HL-60/S4 (cell line): ENCODE measurements around the gene KRT27.

Experiments used
- in situ Hi-C: fragments of 300-500 bp; cut with MboI; formaldehyde crosslinking; loops from 2 replicates; pipeline ENCODE4 v1.14.3; 2022; ENCODE audit warnings: low sequenced_read_pairs

Gene KRT27

GRCh38 chr17:40810494-40810893 is 28.1 kb upstream of the KRT27 start:
- in situ Hi-C loops, result no loop called here

DNA sequence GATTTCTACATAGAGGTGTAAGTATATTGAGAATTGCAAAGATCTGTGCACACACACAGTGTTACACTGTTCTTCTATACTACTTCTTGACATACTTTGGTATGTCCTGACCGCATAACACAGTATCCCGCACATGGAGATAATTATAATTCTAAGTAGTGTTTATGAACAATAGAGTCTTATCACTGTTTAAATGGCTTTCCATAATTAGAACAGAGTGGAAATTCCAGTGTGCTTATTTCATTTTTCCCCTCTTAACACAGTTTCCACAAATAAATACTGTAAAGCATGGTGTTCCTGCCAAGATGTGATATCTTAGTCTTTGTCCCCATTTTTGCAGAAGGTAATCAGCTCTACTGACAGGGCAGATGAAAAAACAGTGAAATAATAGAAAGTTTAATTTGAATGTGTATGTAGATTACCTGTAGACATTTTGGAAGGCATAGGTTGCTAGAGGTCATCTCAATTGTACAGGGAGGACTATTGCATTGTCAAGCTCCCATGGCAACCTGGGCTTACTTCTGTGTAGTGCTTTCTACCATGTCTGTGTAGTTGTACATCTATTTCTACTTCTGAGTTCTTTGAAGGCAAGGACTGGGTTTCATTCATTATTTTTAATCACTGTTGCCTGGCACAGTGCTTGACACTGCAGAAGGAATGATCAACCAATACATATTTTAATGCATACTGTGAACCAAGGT is 27.5 kb upstream of the KRT27 start:
- in situ Hi-C loops, result no loop called here

DNA sequence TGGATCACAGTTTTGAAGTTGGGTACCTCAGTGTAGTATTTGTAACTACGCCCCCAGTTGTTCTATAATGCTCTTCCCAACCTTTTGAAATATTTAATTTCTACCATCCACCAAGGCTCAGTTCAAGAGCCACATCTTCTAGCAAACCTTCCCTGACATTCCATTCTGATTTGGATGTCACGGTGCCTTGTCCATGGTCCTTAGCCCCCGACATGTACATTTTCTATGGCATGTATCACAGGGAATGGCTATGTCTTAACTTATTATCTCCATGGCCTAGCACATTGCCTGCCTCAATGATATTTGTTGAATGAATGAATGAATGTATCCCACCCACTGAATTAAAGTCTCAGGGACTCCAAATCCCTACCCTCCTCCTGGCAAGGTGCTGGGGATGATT is 23.8 kb upstream of the KRT27 start:
- in situ Hi-C loops, result no loop called here

DNA sequence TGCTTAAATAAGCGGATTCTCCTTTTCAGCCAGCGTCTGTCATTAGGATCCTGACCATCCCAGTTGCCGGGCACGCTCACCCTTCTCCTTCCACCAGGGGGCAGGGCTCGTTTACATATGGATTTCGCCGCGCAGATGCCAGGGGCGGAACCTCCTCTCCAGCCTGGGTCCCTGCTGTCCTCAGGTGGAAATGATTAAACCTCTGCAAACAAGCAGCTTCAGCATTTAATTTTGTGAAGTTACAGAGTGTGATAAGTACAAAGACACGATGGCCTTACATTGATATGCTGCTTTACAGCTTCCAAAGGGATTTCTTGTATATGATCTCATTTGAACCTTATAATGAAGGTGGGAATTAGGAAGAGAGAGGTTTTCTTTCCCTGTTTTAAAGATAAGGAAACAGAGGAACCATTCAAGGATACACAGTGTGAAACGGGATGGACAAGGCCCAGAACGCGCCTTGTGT is 21.3 kb upstream of the KRT27 start:
- in situ Hi-C loops, result no loop called here

DNA sequence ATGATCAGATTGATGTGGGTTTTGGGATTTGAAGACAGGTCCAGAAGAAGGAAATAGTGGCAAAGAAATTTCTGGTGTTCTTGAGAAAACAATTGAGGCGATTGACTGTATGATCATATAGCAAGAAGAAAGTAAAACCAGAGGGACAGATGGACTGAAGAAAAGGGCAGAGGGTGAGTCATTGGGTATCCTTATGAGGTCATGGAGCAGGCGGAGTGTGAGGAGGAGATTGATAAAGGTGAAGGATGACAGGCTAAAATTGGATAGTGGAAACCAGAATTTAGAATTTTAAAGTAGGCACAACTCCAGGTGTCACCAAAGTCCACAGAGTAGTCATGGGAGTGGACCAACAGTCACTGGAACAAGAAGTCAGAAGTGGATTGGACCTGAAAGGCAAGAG is 18.8 kb upstream of the KRT27 start:
- in situ Hi-C loops, result no loop called here

DNA sequence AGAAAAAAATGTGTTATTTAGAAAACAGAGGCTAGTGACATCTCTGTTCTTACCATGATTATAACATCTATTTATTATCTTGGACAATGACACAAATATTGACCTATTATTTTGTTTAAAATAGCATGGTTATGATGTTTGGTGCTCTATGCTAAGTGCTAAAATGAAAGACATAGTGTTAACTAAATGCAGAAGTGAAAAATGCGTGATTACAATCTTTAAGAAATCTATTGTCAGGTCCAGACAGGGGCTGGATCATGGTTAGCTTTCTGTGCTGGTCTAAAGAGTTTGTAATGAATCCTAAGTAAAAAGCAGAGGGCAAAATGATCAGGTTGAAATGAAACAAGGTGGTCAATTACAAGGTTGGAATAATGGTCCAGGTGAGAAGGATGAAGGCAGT is 18.0 kb upstream of the KRT27 start:
- in situ Hi-C loops, result no loop called here

DNA sequence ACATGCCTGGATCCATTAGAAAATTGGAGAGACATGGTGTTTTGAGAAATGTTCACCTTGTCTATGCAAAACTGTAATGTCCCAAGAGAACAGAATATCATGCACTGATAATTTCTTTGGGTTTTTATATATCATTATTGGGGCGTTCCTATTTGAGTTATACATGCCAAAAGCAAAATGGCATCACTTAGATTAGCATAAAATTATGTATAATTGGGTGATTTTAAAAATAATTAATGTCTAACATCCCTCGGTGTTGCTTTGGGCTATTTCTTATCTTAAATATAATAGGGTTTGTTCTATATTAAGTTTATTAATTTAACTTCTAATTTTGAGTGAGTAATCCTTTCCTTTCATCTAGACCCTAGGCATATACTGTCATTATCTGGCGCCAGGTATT is 17.5 kb upstream of the KRT27 start, which contains the start of gene KRT28:
Gene KRT28, minus strand, starts transcription at position 101 of the 400 bp plus-strand sequence. Its CDS starts 66 bp downstream, at position 35.
- in situ Hi-C loops, result no loop called here

- in situ Hi-C loops, result no loop called here
Observed at GRCh38 chr17:40796846-40797245, 14.5 kb upstream of the KRT27 start.

DNA sequence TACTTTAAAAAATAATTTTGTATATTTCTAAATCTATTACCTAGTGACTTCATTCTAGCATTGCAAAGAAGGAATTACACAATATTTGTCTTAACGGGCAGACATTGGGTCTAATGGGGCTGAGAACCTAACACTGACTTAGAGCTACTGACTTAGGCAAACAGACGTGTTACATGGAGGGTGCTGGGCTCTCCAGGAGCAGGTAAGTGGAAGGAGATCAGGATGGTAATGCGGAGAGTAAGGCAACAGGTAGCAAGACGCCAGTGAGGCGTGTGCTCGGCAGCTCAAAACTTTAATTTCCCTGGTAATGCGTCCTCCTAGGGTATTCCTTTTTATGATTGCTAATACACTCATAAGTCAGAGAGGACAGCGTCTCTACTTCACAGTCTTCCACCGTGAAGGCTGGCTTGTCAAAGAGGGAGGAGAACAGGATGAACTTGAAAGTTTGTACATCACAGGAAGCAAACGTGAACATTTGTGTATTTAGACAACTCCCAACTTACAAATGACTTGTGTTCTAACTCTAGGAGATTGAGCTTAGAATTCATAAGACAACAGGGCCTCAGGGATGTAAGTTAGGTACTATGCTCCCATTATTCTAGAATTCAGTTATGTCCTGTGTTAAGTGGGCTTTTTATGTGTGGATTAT is 12.8 kb upstream of the KRT27 start:
- in situ Hi-C loops, result no loop called here

DNA sequence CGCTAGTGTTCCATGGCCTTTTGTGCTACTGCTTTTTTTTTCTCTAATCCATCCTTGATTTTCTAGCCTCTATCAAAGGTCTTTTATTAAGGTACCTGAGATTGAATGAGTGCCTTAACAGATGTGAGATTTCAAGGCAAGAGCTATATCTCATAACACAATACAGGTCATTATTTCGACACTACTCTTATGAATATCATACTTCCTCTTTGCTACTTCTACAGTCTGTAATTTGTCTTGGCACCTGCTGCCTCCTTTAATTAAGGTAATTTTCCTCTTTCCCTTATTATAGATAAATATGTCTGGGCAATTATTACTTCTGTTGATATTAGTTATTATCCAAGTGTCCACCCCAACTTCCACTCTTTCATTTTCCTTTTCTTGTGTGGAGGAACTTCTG is 12.1 kb upstream of the KRT27 start:
- in situ Hi-C loops, result no loop called here

- in situ Hi-C loops, result no loop called here
Observed at GRCh38 chr17:40793832-40794231, 11.5 kb upstream of the KRT27 start.

DNA sequence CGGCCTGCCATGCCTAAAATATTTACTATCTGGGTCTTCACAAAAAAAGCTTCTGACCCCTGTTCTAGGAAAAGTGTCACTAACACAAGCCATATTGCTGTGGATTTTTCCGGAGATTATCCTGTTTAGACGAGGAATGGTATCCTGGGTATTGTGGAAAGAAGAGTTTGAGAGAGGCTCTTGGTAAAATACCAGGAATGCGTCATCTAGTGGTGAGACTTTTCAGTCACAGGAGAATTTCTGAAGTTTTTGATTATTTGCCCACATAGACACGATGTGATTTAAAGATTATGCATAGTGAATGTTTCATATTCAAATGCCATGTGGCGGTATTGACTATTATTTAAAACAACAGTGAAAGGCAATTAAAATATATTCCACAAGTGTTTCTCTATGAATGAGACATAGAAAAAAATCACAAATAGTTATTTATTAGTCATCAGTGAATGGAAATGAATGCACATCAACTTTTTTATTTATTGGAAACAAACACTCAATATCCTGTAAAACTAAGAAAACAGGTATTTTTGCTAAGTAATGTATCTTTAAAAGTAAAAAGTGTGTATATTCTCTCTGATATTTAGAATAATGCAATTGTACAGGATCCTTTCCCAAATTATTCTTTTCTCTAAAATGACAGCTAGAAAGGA is 9.6 kb upstream of the KRT27 start:
- in situ Hi-C loops, result no loop called here

DNA sequence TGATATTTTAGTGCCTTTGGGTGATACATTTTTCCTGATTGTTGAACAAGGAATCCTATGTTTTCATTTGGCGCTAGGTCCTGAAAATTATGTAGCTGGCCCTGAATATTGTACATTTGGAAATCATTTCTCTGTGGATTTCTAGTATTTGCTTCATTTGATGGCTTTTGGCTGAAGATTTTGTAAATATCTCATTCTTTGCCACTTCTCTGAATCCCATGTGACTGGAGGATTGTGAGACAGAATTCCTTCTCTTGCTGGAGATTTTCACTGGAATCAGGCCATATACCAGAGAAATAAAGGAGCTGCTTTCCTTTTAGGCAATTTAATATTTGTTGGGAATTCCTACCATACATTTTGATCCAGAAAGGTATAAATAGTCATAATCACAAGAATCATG is 8.8 kb upstream of the KRT27 start:
- in situ Hi-C loops, result no loop called here

GRCh38 chr17:40779181-40779909 is 3.0 kb downstream of the KRT27 start:
- in situ Hi-C loops, result no loop called here

DNA sequence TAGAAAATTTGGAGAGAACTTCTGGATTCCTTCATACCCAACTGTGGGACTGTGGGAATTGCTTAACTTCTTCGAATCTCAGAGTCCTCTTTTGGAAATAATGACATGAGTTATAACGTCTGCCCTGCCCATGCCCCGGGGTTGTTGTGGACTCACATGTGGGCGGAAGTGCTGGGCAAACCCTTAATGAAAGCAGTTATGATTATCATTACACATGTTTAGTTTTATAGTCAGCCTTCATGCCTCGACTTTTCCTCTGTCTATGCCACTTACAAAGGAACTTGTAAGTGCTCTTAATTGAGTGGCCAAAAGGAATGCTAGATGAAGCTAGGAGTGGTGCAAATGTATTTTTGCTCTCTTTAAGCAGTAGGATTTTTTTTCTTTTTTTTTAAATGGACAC is 3.9 kb downstream of the KRT27 start:
- in situ Hi-C loops, result no loop called here

DNA sequence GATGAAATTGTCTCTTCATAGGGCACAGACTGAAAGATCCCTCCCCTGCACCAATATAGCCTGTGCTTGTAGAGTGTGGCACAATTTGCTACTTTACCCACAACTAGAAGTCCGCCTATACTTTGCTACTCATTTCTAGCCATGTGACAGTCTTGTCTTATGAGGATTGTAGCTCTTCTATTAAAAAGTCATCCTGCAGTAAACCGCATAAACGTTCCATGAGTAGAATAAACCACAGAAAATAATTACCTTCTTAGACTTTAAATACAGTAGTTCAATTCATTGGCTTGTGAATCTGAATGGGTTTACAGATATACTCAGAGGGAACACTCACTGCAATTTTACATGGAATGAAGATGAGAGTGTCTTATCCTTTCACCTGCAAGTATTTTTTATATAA is 4.4 kb downstream of the KRT27 start:
- in situ Hi-C loops, result no loop called here

GRCh38 chr17:40777459-40777858 is 4.9 kb downstream of the KRT27 start:
- in situ Hi-C loops, result no loop called here

DNA sequence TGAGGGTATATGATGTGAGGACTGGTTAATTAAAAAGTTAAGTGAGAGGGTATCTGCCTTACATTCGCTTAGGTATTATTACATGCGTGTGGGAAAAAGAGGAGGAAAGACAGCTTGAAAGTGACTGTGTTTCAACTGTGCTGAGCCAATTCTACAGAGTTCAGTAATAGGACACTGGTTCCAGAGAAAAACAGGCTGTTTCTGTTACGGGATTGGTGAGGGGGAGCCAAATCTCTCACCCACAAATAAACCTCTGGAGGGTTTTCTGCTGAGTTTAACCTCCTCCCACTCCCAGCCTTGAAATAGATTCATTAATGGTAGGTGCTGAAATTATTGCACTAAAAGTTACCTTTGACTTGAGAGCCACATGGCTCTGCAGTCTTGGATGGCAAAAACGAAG is 6.4 kb downstream of the KRT27 start:
- in situ Hi-C loops, result no loop called here

DNA sequence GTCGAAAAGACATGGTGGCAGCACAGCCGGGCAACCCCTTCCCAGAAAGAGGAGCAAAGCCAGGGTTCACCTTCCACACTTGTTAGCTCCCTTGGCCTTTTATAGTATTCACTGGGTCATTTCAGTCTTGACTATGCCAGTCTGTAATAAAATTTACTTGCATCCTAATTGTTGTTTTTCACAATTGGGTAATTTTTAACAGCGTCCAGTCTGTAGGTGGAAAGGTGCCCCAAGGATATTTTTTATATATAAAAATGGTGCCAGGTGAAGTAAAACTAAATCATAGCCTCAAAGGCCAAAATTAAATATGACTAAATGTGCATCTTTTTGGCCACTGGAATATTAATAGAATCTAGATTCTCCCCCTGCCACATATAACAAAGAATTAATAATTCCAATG is 10.2 kb downstream of the KRT27 start, which contains the start of gene KRT26:
Gene KRT26, minus strand, starts transcription at position 101 of the 400 bp plus-strand sequence. Its CDS starts 88 bp downstream, at position 13.
- in situ Hi-C loops, result no loop called here

DNA sequence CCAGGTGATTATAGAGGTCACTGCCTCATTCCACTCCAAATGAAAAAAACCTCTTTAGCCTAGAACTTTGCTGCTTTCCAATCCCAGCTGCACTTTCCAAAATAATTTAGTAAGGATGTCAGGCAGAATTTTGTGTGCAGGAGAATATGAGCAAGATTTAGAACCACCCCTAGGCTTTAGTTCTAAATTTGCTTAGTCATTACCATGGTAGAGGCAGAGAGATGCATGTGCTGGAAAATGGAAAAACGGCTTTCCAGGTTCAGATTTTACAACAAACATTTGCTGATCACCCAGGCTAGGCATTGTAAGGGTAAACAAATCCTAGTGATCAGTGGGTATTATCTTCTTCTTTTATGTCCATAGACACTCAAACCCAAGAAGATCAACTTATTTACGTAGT is 16.7 kb downstream of the KRT27 start:
- in situ Hi-C loops, result no loop called here

DNA sequence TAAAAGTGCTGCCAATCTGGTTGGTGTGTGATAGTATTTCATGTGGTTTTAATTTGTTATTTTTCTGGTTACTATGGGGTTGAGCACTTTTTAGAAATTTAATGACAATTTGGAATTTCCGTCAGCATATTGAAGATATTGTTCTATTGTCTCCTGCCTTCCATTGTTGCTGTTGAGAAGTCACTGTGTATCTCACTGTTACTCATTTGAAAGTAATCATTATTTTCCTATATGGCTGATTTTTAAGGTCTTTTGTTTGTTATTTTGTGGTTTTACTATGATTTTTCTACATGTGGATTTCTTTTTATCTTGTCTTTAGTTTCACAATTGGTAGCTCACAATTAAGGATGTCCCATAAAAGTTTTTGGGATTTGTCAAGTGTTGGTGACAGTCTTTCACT is 18.6 kb downstream of the KRT27 start:
- in situ Hi-C loops, result no loop called here
